ENCODE measurements around the gene C1orf159. TPM values are rescaled to one million over a fixed set of nuclear protein-coding genes. Genes with fewer than 3 reads are reported as not detected.
A peak's percentile ranks its signal among the peaks of the same experiment; 100 is the strongest.

Gene C1orf159
- total and polyA plus RNA-seq, 12 donors, result 0.55 to 54.3 (median 11.3) TPM

DNA sequence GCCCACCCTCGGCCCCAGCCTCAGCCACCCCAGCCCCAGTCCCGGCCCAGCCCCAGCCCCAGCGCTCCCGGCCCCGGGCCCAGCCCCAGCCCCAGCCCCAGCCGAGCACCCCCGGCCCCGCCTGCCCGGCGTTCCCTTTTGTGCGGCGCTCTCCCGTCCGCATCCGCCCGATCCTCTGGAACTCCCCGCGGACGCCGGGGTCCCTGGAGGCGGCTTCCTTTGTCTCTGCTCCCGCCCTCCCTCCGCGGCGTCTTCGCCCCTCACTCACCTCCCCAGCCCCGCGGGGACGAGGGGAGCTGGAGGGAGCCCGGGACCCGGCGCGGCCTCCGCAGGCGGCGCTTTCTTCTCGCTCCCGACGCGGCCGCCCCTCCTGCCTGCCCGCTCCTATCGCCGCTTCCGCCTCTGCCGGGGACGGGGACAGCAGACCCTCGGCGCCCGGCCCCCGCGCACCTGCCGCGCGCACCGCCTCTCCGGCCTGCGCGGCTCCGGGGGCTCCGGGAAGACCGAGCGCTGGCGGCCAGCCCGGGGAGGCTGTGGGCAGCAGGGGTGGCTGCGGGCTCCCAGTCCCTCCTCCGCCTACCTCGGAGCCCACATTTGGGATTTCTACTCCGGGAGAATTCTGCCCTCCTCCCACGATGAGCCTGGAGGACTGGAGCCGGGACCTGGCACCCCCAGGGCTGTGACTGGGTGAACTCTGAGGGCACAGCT, 82.0 kb downstream of the C1orf159 start:
- Histone ChIP-seq H3K4me1 (replicated peaks in 1 of 2) (peaks cover 14 to 17% of the 10 kb centered on the region in 2 donors), H3K9me3 (replicated peaks in 1 of 3) (no peaks in the 10 kb centered on the region), H3K27me3 (peaks cover 53% of the 10 kb centered on the region), H3K27ac (no peak overlapping the region), H3K36me3 (replicated peaks in 1 of 2) (no peaks in the 10 kb centered on the region), H3K4me3 (peak overlapping the region in 1 of 4 donors; percentile 68)
- intact Hi-C loops (cut with DNase I), result no loop called here
- TF ChIP-seq, protein P1, sequence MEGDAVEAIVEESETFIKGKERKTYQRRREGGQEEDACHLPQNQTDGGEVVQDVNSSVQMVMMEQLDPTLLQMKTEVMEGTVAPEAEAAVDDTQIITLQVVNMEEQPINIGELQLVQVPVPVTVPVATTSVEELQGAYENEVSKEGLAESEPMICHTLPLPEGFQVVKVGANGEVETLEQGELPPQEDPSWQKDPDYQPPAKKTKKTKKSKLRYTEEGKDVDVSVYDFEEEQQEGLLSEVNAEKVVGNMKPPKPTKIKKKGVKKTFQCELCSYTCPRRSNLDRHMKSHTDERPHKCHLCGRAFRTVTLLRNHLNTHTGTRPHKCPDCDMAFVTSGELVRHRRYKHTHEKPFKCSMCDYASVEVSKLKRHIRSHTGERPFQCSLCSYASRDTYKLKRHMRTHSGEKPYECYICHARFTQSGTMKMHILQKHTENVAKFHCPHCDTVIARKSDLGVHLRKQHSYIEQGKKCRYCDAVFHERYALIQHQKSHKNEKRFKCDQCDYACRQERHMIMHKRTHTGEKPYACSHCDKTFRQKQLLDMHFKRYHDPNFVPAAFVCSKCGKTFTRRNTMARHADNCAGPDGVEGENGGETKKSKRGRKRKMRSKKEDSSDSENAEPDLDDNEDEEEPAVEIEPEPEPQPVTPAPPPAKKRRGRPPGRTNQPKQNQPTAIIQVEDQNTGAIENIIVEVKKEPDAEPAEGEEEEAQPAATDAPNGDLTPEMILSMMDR (IDR thresholded peaks at IDR 0.05), result no peak
- no peak for TF ChIP-seq POLR2A (IDR thresholded peaks at IDR 0.05)
- 0 to 4% (median 4%) methylated on average over 1 to 68 of the region's 71 CpGs for WGBS, 4 donors
- no peak for DNase-seq

DNA sequence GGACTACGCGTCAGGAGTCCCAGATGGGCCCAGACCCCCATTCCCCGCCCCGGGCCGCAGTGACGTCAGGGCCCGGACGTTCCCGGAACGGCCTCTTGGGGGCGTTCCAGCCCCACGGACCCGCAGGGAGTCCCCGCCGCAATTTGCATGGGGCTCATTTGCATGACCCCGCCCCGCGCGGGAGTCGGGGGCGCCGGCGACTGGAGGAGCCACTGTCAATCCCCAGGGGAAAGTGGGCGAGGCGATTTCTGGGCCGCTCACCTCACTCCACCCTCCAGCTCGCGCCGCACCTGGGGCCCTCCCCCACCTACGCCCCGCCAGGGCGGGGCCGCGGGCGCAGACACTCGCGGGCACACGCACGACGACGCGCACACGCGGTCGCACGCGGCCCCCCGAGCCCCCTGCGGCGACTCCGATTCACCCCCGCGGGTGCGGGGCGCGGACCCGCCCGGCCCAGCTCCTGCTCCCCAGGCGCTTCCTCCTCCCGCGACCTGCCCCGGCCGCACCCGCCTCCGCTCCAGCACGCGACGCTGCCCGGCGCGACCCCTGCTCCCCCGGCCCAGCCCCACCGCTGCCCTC, 82.8 kb downstream of the C1orf159 start:
- peak in 6 of 7 donors; percentile 61 to 78 (median 69) for DNase-seq
- Histone ChIP-seq H3K36me3 (replicated peaks in 1 of 2) (no peaks in the 10 kb centered on the region), H3K27ac (no peak overlapping the region), H3K9me3 (replicated peaks in 1 of 3) (no peaks in the 10 kb centered on the region), H3K27me3 (peaks cover 45% of the 10 kb centered on the region), H3K4me1 (replicated peaks in 1 of 2) (peaks cover 14 to 17% of the 10 kb centered on the region in 2 donors), H3K4me3 (peak overlapping the region in 1 of 4 donors; percentile 68)
- intact Hi-C loops (cut with DNase I), result no loop called here
- WGBS, 4 donors, result 0 to 3% (median 1%) methylated on average over 8 to 73 of the region's 73 CpGs
- no peak for TF ChIP-seq POLR2A (IDR thresholded peaks at IDR 0.05)
- TF ChIP-seq, protein P1 (IDR thresholded peaks at IDR 0.05), result peak in 5 of 6 experiments; percentile 42 to 70 (median 56)

GRCh38 chr1:1032424-1032823, 83.5 kb downstream of the C1orf159 start:
- H3K27me3 ChIP-seq, result peaks cover 44% of the 10 kb centered on the region
- H3K4me1 ChIP-seq (replicated peaks in 1 of 2), result peaks cover 14 to 17% of the 10 kb centered on the region in 2 donors
- no peak overlapping the region for H3K4me3 ChIP-seq
- 29 to 39% (median 33%) methylated on average over 2 to 16 of the region's 16 CpGs for WGBS, 4 donors
- peak in 1 of 7 donors; percentile 58 for DNase-seq
- TF ChIP-seq, protein P1 (IDR thresholded peaks at IDR 0.05), result no peak
- no peak for TF ChIP-seq POLR2A (IDR thresholded peaks at IDR 0.05)
- H3K27ac ChIP-seq, result no peak overlapping the region
- H3K9me3 ChIP-seq (replicated peaks in 1 of 3), result no peaks in the 10 kb centered on the region
- H3K36me3 ChIP-seq (replicated peaks in 1 of 2), result no peaks in the 10 kb centered on the region
- intact Hi-C loops (cut with DNase I), result no loop called here

Other genes starting within 250 kb of the C1orf159 start
- 10 to 100 TPM in 7 of 9 donors, 1 to 10 TPM in 2; 1.8 to 30.8 (median 16.6) TPM for gene SAMD11, start 192.2 kb downstream of the C1orf159 start, total RNA-seq
- gene SAMD11, start 192.2 kb downstream of the C1orf159 start, polyA plus RNA-seq, result 10 to 100 TPM in 2 of 3 donors, 1 to 10 TPM in 1; 2.5 to 96.6 (median 32.7) TPM
- gene NOC2L, start 156.8 kb downstream of the C1orf159 start, total RNA-seq, result 10 to 100 TPM; 22.4 to 58.9 (median 43.6) TPM
- gene NOC2L, start 156.8 kb downstream of the C1orf159 start, polyA plus RNA-seq, result 10 to 100 TPM; 39.2 to 97.7 (median 64.9) TPM
- gene KLHL17, start 155.5 kb downstream of the C1orf159 start, total RNA-seq, result 10 to 100 TPM in 1 of 9 donors, 1 to 10 TPM in 8; 1.4 to 15.9 (median 6.1) TPM
- gene KLHL17, start 155.5 kb downstream of the C1orf159 start, polyA plus RNA-seq, result 10 to 100 TPM in 2 of 3 donors, under 1 TPM in 1; 0.73 to 38.8 (median 25.4) TPM
- gene PLEKHN1, start 149.6 kb downstream of the C1orf159 start, total RNA-seq, result 1 to 10 TPM in 3 of 9 donors, under 1 TPM in 3, not detected in 3; 0.30 to 3.8 (median 1.1) TPM
- gene PLEKHN1, start 149.6 kb downstream of the C1orf159 start, polyA plus RNA-seq, result 10 to 100 TPM in 1 of 3 donors, 1 to 10 TPM in 1, under 1 TPM in 1; 0.05 to 10.5 (median 4.2) TPM
- under 1 TPM in 5 of 9 donors, not detected in 4; 0.13 to 0.28 (median 0.14) TPM for gene PERM1, start 134.0 kb downstream of the C1orf159 start, total RNA-seq
- under 1 TPM in 2 of 3 donors, not detected in 1; 0.40 to 0.88 TPM for gene PERM1, start 134.0 kb downstream of the C1orf159 start, polyA plus RNA-seq
- gene HES4, start 116.0 kb downstream of the C1orf159 start, total RNA-seq, result 10 to 100 TPM in 1 of 9 donors, 1 to 10 TPM in 8; 3.1 to 14.5 (median 6.3) TPM
- gene HES4, start 116.0 kb downstream of the C1orf159 start, polyA plus RNA-seq, result 10 to 100 TPM in 2 of 3 donors, not detected in 1; 27.3 to 29.8 TPM
- 10 to 100 TPM; 11.5 to 58.1 (median 22.9) TPM for gene ISG15, start 102.6 kb downstream of the C1orf159 start, total RNA-seq
- gene ISG15, start 102.6 kb downstream of the C1orf159 start, polyA plus RNA-seq, result 100 to 1,000 TPM in 2 of 3 donors, 1 to 10 TPM in 1; 1.7 to 308 (median 220) TPM
- gene AGRN, start 96.0 kb downstream of the C1orf159 start, total RNA-seq, result 10 to 100 TPM in 6 of 9 donors, 1 to 10 TPM in 3; 3.4 to 20.5 (median 13.0) TPM
- gene AGRN, start 96.0 kb downstream of the C1orf159 start, polyA plus RNA-seq, result 10 to 100 TPM in 2 of 3 donors, 1 to 10 TPM in 1; 2.2 to 27.8 (median 10.2) TPM
- not detected for gene RNF223, start 41.8 kb downstream of the C1orf159 start, total RNA-seq
- gene RNF223, start 41.8 kb downstream of the C1orf159 start, polyA plus RNA-seq, result under 1 TPM in 1 of 3 donors, not detected in 2; 0.03 TPM
- not detected for gene TTLL10, start 57.8 kb upstream of the C1orf159 start, total RNA-seq
- under 1 TPM in 2 of 3 donors, not detected in 1; 0.32 to 0.44 TPM for gene TTLL10, start 57.8 kb upstream of the C1orf159 start, polyA plus RNA-seq
- under 1 TPM in 3 of 9 donors, not detected in 6; 0.27 to 0.90 (median 0.39) TPM for gene TNFRSF18, start 90.5 kb upstream of the C1orf159 start, total RNA-seq
- 1 to 10 TPM in 1 of 3 donors, under 1 TPM in 1, not detected in 1; 0.64 to 1.5 TPM for gene TNFRSF18, start 90.5 kb upstream of the C1orf159 start, polyA plus RNA-seq
- gene TNFRSF4, start 98.1 kb upstream of the C1orf159 start, total RNA-seq, result 1 to 10 TPM in 4 of 9 donors, under 1 TPM in 4, not detected in 1; 0.32 to 2.7 (median 0.94) TPM
- 1 to 10 TPM in 2 of 3 donors, not detected in 1; 4.7 to 6.9 TPM for gene TNFRSF4, start 98.1 kb upstream of the C1orf159 start, polyA plus RNA-seq
- 100 to 1,000 TPM in 8 of 9 donors, 10 to 100 TPM in 1; 49.4 to 221 (median 165) TPM for gene SDF4, start 115.9 kb upstream of the C1orf159 start, total RNA-seq
- gene SDF4, start 115.9 kb upstream of the C1orf159 start, polyA plus RNA-seq, result 100 to 1,000 TPM; 129 to 131 (median 130) TPM
- gene B3GALT6, start 116.1 kb upstream of the C1orf159 start, total RNA-seq, result 10 to 100 TPM; 11.7 to 39.4 (median 19.7) TPM
- 10 to 100 TPM in 2 of 3 donors, 1 to 10 TPM in 1; 7.2 to 14.1 (median 10.3) TPM for gene B3GALT6, start 116.1 kb upstream of the C1orf159 start, polyA plus RNA-seq
- gene C1QTNF12, start 130.6 kb upstream of the C1orf159 start, total RNA-seq, result 1 to 10 TPM in 4 of 9 donors, under 1 TPM in 3, not detected in 2; 0.28 to 2.6 (median 1.1) TPM
- gene C1QTNF12, start 130.6 kb upstream of the C1orf159 start, polyA plus RNA-seq, result 1 to 10 TPM in 2 of 3 donors, not detected in 1; 3.0 to 4.3 TPM
- gene UBE2J2, start 157.8 kb upstream of the C1orf159 start, total RNA-seq, result 10 to 100 TPM; 30.1 to 56.1 (median 44.2) TPM
- 10 to 100 TPM; 49.8 to 74.4 (median 55.2) TPM for gene UBE2J2, start 157.8 kb upstream of the C1orf159 start, polyA plus RNA-seq
- gene SCNN1D, start 164.3 kb upstream of the C1orf159 start, total RNA-seq, result 10 to 100 TPM in 1 of 9 donors, 1 to 10 TPM in 8; 1.1 to 22.4 (median 3.7) TPM
- 10 to 100 TPM in 2 of 3 donors, under 1 TPM in 1; 0.18 to 53.6 (median 31.8) TPM for gene SCNN1D, start 164.3 kb upstream of the C1orf159 start, polyA plus RNA-seq
- gene ACAP3, start 191.8 kb upstream of the C1orf159 start, total RNA-seq, result 10 to 100 TPM; 18.1 to 81.5 (median 39.1) TPM
- gene ACAP3, start 191.8 kb upstream of the C1orf159 start, polyA plus RNA-seq, result 100 to 1,000 TPM in 2 of 3 donors, 1 to 10 TPM in 1; 5.0 to 385 (median 138) TPM
- gene PUSL1, start 192.5 kb upstream of the C1orf159 start, total RNA-seq, result 10 to 100 TPM; 13.8 to 43.8 (median 24.1) TPM
- gene PUSL1, start 192.5 kb upstream of the C1orf159 start, polyA plus RNA-seq, result 10 to 100 TPM in 2 of 3 donors, 1 to 10 TPM in 1; 2.5 to 43.4 (median 32.2) TPM
- gene INTS11, start 208.6 kb upstream of the C1orf159 start, total RNA-seq, result 100 to 1,000 TPM in 2 of 9 donors, 10 to 100 TPM in 7; 53.0 to 129 (median 68.3) TPM
- gene INTS11, start 208.6 kb upstream of the C1orf159 start, polyA plus RNA-seq, result 100 to 1,000 TPM in 2 of 3 donors, 10 to 100 TPM in 1; 87.7 to 601 (median 316) TPM
- gene CPTP, start 208.7 kb upstream of the C1orf159 start, total RNA-seq, result 10 to 100 TPM; 10.5 to 53.0 (median 30.4) TPM
- gene CPTP, start 208.7 kb upstream of the C1orf159 start, polyA plus RNA-seq, result 10 to 100 TPM in 2 of 3 donors, 1 to 10 TPM in 1; 2.9 to 45.8 (median 27.5) TPM
- gene TAS1R3, start 215.2 kb upstream of the C1orf159 start, total RNA-seq, result under 1 TPM; 0.06 to 0.86 (median 0.52) TPM
- under 1 TPM; 0.05 to 0.72 (median 0.61) TPM for gene TAS1R3, start 215.2 kb upstream of the C1orf159 start, polyA plus RNA-seq
- 100 to 1,000 TPM in 3 of 9 donors, 10 to 100 TPM in 6; 55.8 to 137 (median 88.6) TPM for gene DVL1, start 233.3 kb upstream of the C1orf159 start, total RNA-seq
- 100 to 1,000 TPM in 2 of 3 donors, 1 to 10 TPM in 1; 4.0 to 279 (median 144) TPM for gene DVL1, start 233.3 kb upstream of the C1orf159 start, polyA plus RNA-seq
- gene MXRA8, start 242.5 kb upstream of the C1orf159 start, total RNA-seq, result 100 to 1,000 TPM in 1 of 9 donors, 10 to 100 TPM in 8; 17.5 to 104 (median 42.8) TPM
- 10 to 100 TPM in 2 of 3 donors, 1 to 10 TPM in 1; 8.4 to 90.3 (median 70.8) TPM for gene MXRA8, start 242.5 kb upstream of the C1orf159 start, polyA plus RNA-seq